HG02938 (cell line): ENCODE data around the gene SERTAD1.
"Not testable (repeated sequence)": the region's sequence is repeated elsewhere in the genome, so short reads cannot be mapped to it uniquely, and the experiment has no call there.

Experiments
- ATAC-seq: cut with Tn5 transposase; IDR thresholded peaks from one replicate; pipeline ENCODE4 v1.9.1; 2021; ENCODE audit warnings: mild to moderate bottlenecking, moderate library complexity; ENCODE audit not compliant: unreplicated experiment

The SERTAD1 gene, protein sequence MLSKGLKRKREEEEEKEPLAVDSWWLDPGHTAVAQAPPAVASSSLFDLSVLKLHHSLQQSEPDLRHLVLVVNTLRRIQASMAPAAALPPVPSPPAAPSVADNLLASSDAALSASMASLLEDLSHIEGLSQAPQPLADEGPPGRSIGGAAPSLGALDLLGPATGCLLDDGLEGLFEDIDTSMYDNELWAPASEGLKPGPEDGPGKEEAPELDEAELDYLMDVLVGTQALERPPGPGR

GRCh38 chr19:40425450-40426287 lies at the start of gene SERTAD1:
SERTAD1 (minus strand) TSS chr19:40425992; CDS start chr19:40423546, 2,446 bp downstream.
- ATAC-seq = peak; percentile 78

DNA sequence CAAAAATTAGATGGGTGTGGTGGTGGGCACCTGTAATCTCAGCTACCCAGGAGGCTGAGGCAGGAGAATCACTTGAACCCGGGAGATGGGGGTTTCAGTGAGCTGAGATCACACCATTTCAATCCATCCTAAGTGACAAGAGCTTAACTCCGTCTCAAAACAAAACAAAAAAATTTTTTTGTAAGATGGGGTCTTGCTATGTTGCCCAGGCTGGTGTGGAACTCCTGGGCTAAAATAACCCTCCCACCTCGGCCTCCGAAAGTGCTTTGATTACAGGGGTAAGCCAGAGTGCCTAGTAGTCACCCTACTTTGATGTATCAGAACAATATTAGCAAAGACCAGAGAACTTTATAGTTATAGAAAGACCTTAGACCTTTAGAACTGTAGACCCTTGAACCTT lies 48.9 kb upstream of the SERTAD1 start:
- no peak for ATAC-seq

- ATAC-seq = no peak
Measured at GRCh38 chr19:40472516-40472915, 46.7 kb upstream of the SERTAD1 start.

GRCh38 chr19:40471111-40471510 lies 45.3 kb upstream of the SERTAD1 start:
- no peak for ATAC-seq

- no peak for ATAC-seq
Measured at GRCh38 chr19:40469011-40469410, 43.2 kb upstream of the SERTAD1 start.

DNA sequence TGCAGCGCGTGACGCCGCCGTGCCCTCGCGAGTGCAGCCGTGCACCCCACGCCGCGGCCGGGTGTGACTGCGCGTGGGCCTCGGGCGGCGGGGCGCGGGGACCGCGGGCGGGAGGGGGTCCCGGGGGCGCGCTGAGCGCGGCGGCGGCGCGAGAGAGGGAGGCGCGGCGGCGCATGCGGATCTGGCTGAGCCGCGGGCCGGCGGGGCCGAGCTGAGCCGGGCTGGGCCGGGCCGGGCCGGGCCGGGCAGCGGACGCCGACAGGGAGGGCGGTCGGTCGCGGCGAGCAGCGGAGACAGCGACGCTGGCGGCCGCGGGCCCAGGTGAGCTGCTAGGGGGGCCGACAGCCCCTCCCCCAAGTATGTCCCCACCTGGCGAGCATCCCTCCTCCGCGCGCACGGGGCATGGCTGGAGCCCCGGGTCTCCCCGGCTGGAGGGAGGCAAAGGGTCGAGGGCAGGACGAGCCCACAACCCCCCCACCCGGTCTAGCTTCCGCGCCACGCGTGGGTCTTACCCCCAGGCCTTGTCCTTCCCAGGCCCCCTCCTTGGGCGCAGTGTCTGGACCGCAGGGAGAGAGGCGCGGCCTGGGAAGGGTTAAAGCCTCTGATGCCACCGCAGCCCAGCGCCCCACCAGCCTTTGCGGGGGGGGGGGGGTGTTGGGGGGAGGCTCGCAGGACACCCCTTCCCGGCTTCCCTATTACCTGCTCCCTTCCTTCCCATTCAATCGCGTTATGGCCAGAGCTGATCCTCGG lies 41.4 kb upstream of the SERTAD1 start, which contains the start of gene SPTBN4:
SPTBN4 (plus strand) TSS at position 17 of the 750 bp plus-strand sequence. CDS start 5,621 bp downstream, outside the sequence.
- no peak for ATAC-seq

GRCh38 chr19:40466219-40466984 lies 40.6 kb upstream of the SERTAD1 start:
- ATAC-seq = peak; percentile 15

GRCh38 chr19:40465557-40466218 lies 39.9 kb upstream of the SERTAD1 start, which contains the start of gene BLVRB:
BLVRB (minus strand) TSS chr19:40465745; CDS start chr19:40465688, 57 bp downstream.
- ATAC-seq = peak; percentile 77

GRCh38 chr19:40465025-40465556 lies 39.3 kb upstream of the SERTAD1 start:
- no peak for ATAC-seq

- no peak for ATAC-seq
Measured at GRCh38 chr19:40464059-40465024, 38.5 kb upstream of the SERTAD1 start.

- not testable (repeated sequence) for ATAC-seq
Measured at GRCh38 chr19:40463587-40464037, 37.8 kb upstream of the SERTAD1 start.

DNA sequence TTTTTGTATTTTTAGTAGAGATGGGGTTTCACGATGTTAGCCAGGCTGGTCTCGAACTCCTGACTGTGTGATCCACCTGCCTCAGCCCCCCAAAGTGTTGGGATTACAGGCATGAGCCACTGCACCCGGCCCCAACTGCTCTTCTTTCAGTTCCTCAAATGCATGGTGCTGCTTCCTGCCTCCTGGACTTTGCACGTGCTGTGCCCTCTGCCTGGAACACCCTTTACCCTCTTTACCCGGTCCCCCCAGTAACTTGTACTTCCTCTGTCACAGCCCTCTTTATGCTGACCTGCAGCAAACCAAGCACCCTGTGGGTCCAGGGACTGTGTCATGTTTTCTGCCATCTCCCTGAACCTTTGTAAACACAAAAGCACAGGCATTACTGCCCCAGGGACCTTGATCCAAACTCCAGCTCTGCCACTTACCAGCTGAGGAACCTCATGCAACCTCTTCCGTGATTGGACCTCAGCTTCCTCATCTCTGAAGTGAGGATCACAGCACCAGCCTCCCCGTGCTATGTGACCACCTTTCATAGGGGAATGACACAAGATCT lies 36.0 kb upstream of the SERTAD1 start:
- ATAC-seq = no peak

GRCh38 chr19:40460185-40460584 lies 34.4 kb upstream of the SERTAD1 start:
- no peak for ATAC-seq

DNA sequence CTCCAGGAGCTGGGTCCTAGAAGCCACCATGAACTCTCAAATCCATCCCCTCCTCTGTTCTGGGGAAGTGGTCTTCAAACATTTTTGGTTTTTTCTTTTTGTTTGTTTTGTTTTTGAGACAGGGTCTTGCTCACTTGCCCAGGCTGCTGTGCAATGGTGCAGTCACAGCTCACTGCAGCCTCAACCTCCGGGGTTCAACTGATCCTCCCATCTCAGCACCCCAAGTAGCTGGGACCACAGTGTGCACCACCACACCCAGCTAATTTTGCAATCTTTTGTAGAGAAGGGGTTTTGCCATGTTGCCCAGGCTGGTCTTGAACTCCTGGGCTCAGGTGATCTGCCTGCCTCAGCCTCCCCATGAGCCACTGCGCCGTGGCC lies 32.8 kb upstream of the SERTAD1 start:
- ATAC-seq = no peak

DNA sequence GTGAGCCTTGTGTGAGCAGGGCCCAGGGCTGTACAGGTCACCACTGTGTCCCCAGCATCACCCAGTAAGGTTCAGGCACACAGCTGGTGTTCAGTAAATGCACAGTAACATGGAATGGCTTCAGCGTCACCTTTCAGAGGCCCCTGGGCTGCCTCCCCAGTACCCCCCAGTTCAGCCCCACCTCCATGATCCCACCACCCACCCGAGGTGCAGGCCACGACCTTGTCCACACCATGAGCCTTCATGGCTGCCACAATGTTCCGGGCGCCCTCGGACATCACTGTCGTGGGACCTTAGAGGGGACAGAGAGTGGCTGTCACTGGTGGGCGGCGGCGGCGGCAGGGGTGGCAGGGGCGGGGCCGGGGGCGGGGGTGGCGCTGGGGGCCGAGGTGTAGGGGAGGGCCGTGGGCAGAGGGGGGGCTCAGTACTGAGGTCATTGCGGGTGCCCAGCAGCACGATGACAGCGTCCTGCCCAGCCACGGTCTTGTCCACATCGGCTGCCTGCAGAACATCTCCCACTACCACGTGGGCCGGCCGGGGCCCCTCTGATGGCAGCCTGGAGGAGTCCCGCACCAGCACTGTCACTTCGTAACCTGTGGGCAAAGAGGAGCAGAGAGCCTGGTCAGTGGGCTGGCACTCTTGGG lies 32.3 kb upstream of the SERTAD1 start:
- no peak for ATAC-seq

DNA sequence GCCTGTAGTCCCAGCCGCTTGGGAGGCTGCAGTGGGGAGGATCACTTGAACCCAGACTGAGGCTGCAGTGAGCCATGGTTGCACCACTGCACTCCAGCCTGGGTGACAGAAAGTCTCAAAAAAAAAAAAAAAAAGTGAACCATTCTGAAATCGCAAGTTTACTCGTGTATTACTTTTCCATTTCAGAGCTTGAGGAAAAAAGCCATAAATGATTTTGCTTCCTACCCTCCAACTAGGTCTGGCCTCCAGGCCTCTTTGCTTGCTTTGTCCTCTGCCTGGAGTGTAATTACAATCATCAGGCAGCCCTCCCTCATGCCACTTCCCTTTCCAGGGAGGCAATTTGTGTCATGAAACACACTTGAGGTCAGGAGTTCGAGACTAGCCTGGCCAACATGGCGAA lies 31.3 kb upstream of the SERTAD1 start:
- no peak for ATAC-seq

- ATAC-seq = not testable (repeated sequence)
Measured at GRCh38 chr19:40453943-40454342, 28.2 kb upstream of the SERTAD1 start.
